HEK293 (cell line): ENCODE results near the gene CLDN24.

Experiments
- CTCF ChIA-PET: fragments of 350-600 bp; formaldehyde crosslinking; extraction: SDS; loops from one replicate; lab custom pipeline; 2021; ENCODE audit warnings: antibody characterized with exemption; lab: Yijun Ruan, JAX
- POLR2A ChIA-PET: fragments of 300-600 bp; formaldehyde crosslinking; extraction: SDS; loops from one replicate; lab custom pipeline; 2020; ENCODE audit warnings: antibody characterized with exemption, inconsistent platforms; lab: Yijun Ruan, JAX
- H3K27ac ChIP-seq: fragments of 200-500 bp; sonication (Bioruptor generic); 2 replicates; pipeline ENCODE4 v1.5.1; 2014; ENCODE audit warnings: low read depth, low read length, control low read depth, inconsistent platforms; ENCODE audit errors: extremely low read depth
- H3K36me3 ChIP-seq, 2 experiments: fragments of 200-500 bp in 1 of 2; sonication (Bioruptor generic) in 1 of 2; 1 replicate in 1 of 2; 2 replicates in 1 of 2; pipeline ENCODE4 v1.5.1; 2014 to 2017; ENCODE audit warnings: inconsistent platforms in 2 of 2, low read length in 2 of 2; ENCODE audit not compliant: control insufficient read depth in 2 of 2, insufficient read depth in 1 of 2
- H3K4me1 ChIP-seq: fragments of 200-500 bp; sonication (Bioruptor generic); 2 replicates; pipeline ENCODE4 v1.5.1; 2014; ENCODE audit warnings: mild to moderate bottlenecking, low read length, inconsistent platforms; ENCODE audit not compliant: control insufficient read depth, insufficient read depth
- H3K4me3 ChIP-seq: 2 replicates; pipeline ENCODE4 v1.5.1; 2011; ENCODE audit warnings: low read depth, mild to moderate bottlenecking, control low read depth, low read length, moderate library complexity
- H3K9me3 ChIP-seq: fragments of 200-500 bp; sonication (Bioruptor generic); 2 replicates; pipeline ENCODE4 v1.5.1; 2014; ENCODE audit warnings: low read depth, low read length, inconsistent platforms; ENCODE audit not compliant: control insufficient read depth, insufficient read depth
- BCL11A ChIP-seq: fragments of 450-650 bp; formaldehyde crosslinking; IDR thresholded peaks from 2 replicates; pipeline ENCODE4 v1.5.1; 2016; ENCODE audit warnings: low read depth, missing biosample characterization, missing genetic modification characterization
- HOXC10 ChIP-seq: sonication (generic); formaldehyde crosslinking; IDR thresholded peaks from 2 replicates; pipeline ENCODE4 v1.8.1; 2023; ENCODE audit warnings: mild to moderate bottlenecking, missing genetic modification reagents
- KLF10 ChIP-seq: fragments of 450-650 bp; IDR thresholded peaks from 2 replicates; pipeline ENCODE4 v1.5.1; 2018; ENCODE audit warnings: missing biosample characterization, mild to moderate bottlenecking, missing genetic modification characterization
- OSR2 ChIP-seq: fragments of 450-650 bp; formaldehyde crosslinking; IDR thresholded peaks from 2 replicates; pipeline ENCODE4 v1.5.1; 2016; ENCODE audit warnings: missing biosample characterization, missing genetic modification characterization
- REPIN1 ChIP-seq: fragments of 450-650 bp; formaldehyde crosslinking; IDR thresholded peaks from 2 replicates; pipeline ENCODE4 v1.5.1; 2017; ENCODE audit warnings: missing biosample characterization, missing genetic modification characterization, low read depth
- SALL2 ChIP-seq: fragments of 450-650 bp; formaldehyde crosslinking; IDR thresholded peaks from 2 replicates; pipeline ENCODE4 v1.5.0; 2017; ENCODE audit warnings: missing biosample characterization, mild to moderate bottlenecking, missing genetic modification characterization, borderline replicate concordance
- SCRT1 ChIP-seq: fragments of 450-650 bp; formaldehyde crosslinking; IDR thresholded peaks from 2 replicates; pipeline ENCODE4 v1.5.1; 2016; ENCODE audit warnings: missing biosample characterization, missing genetic modification characterization, borderline replicate concordance
- YY1 ChIP-seq: fragments of 450-650 bp; formaldehyde crosslinking; IDR thresholded peaks from 2 replicates; pipeline ENCODE4 v1.5.1; 2018; ENCODE audit warnings: missing biosample characterization, missing genetic modification characterization
- ZBTB1 ChIP-seq: fragments of 450-650 bp; formaldehyde crosslinking; IDR thresholded peaks from 2 replicates; pipeline ENCODE4 v1.5.1; 2016; ENCODE audit warnings: missing biosample characterization, missing genetic modification characterization
- ZNF169 ChIP-seq: fragments of 450-650 bp; formaldehyde crosslinking; IDR thresholded peaks from 2 replicates; pipeline ENCODE4 v1.5.1; 2016; ENCODE audit warnings: missing biosample characterization, missing genetic modification characterization
- ZNF174 ChIP-seq: fragments of 450-650 bp; formaldehyde crosslinking; IDR thresholded peaks from 2 replicates; pipeline ENCODE4 v1.5.0; 2017; ENCODE audit warnings: missing biosample characterization, mild to moderate bottlenecking, missing genetic modification characterization
- ZNF211 ChIP-seq: fragments of 450-650 bp; formaldehyde crosslinking; IDR thresholded peaks from 2 replicates; pipeline ENCODE4 v1.5.1; 2016; ENCODE audit warnings: low read depth, missing biosample characterization, missing genetic modification characterization
- ZNF223 ChIP-seq: fragments of 450-650 bp; formaldehyde crosslinking; IDR thresholded peaks from 2 replicates; pipeline ENCODE4 v1.5.1; 2016; ENCODE audit warnings: missing biosample characterization, missing genetic modification characterization
- ZNF23 ChIP-seq: fragments of 450-650 bp; formaldehyde crosslinking; IDR thresholded peaks from 2 replicates; pipeline ENCODE4 v1.5.1; 2016; ENCODE audit warnings: missing biosample characterization, missing genetic modification characterization, borderline replicate concordance
- ZNF24 ChIP-seq: fragments of 450-650 bp; formaldehyde crosslinking; IDR thresholded peaks from 2 replicates; pipeline ENCODE4 v1.5.1; 2016; ENCODE audit warnings: missing biosample characterization, missing genetic modification characterization
- ZNF449 ChIP-seq: fragments of 450-650 bp; formaldehyde crosslinking; IDR thresholded peaks from 2 replicates; pipeline ENCODE4 v1.5.1; 2017; ENCODE audit warnings: missing biosample characterization, mild to moderate bottlenecking, missing genetic modification characterization, moderate library complexity
- ZNF510 ChIP-seq: fragments of 450-650 bp; formaldehyde crosslinking; IDR thresholded peaks from 2 replicates; pipeline ENCODE4 v1.5.1; 2018; ENCODE audit warnings: mild to moderate bottlenecking, missing genetic modification characterization, missing biosample characterization; ENCODE audit not compliant: insufficient replicate concordance
- ZNF548 ChIP-seq: fragments of 450-650 bp; formaldehyde crosslinking; IDR thresholded peaks from 2 replicates; pipeline ENCODE4 v1.5.1; 2016; ENCODE audit warnings: missing biosample characterization, missing genetic modification characterization
- ZNF561 ChIP-seq: fragments of 450-650 bp; IDR thresholded peaks from 2 replicates; pipeline ENCODE4 v1.5.1; 2018; ENCODE audit warnings: missing biosample characterization, missing genetic modification characterization, borderline replicate concordance
- ZNF623 ChIP-seq: fragments of 450-650 bp; formaldehyde crosslinking; IDR thresholded peaks from 2 replicates; pipeline ENCODE4 v1.5.1; 2016; ENCODE audit warnings: missing biosample characterization, missing genetic modification characterization
- ZNF768 ChIP-seq: fragments of 450-650 bp; formaldehyde crosslinking; IDR thresholded peaks from 2 replicates; pipeline ENCODE4 v1.5.1; 2018; ENCODE audit warnings: missing biosample characterization, mild to moderate bottlenecking, missing genetic modification characterization
- ZNF785 ChIP-seq: fragments of 450-650 bp; formaldehyde crosslinking; IDR thresholded peaks from 2 replicates; pipeline ENCODE4 v1.5.1; 2016; ENCODE audit warnings: missing biosample characterization, missing genetic modification characterization
- ZSCAN23 ChIP-seq: fragments of 450-650 bp; formaldehyde crosslinking; IDR thresholded peaks from 2 replicates; pipeline ENCODE4 v1.5.1; 2016; ENCODE audit warnings: missing biosample characterization, missing genetic modification characterization
- ZSCAN30 ChIP-seq: fragments of 450-650 bp; IDR thresholded peaks from 2 replicates; pipeline ENCODE4 v1.5.1; 2018; ENCODE audit warnings: missing biosample characterization, mild to moderate bottlenecking, missing genetic modification characterization, moderate library complexity
- ZSCAN4 ChIP-seq: fragments of 450-650 bp; formaldehyde crosslinking; IDR thresholded peaks from 2 replicates; pipeline ENCODE4 v1.5.1; 2017; ENCODE audit warnings: missing biosample characterization, missing genetic modification characterization
- TF ChIP-seq, protein P1 (sequence below): fragments of 450-650 bp; formaldehyde crosslinking; IDR thresholded peaks from 2 replicates; pipeline ENCODE4 v1.5.1; 2017; ENCODE audit warnings: missing biosample characterization, missing genetic modification characterization
- TF ChIP-seq, protein P2 (sequence below): fragments of 450-650 bp; formaldehyde crosslinking; IDR thresholded peaks from 2 replicates; pipeline ENCODE4 v1.5.1; 2017; ENCODE audit warnings: missing biosample characterization, missing genetic modification characterization

CLDN24 gene

DNA sequence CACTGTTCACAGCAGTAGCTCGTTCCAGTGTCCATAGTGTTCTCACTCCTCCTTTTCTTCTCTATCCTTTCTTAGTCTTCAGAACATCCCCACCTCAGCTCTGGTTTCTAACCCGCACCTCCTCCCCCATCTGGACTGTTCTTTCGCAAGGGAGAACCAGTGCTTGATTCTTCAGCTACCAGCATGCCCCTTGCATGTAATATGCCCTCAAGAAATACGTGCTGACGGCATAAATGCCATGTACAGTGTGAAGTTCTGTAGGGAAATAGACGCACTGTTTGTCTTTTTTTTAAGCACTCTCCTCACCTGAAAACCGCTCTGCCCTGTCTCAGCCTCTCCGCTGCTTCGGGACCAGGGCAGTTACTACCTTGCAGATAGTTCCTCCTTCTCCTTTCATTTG is 7.4 kb downstream of the CLDN24 start:
- Histone ChIP-seq H3K27ac (no peak overlapping the region), H3K9me3 (no peaks in the 10 kb centered on the region)
- CTCF ChIA-PET, result interaction anchor here (1.1 kb wide), 1 partner anchor 53 kb away, joined by 3 read pairs; no protein-coding TSS in a partner anchor
- POLR2A ChIA-PET, result no interaction called here
- TF ChIP-seq BCL11A (no peak), ZSCAN4 (tag by site-specific recombination) (no peak), ZNF785 (tag by site-specific recombination) (no peak)
- TF ChIP-seq, all 188 proteins: peak for 0
- no peaks in the 10 kb centered on the region for H3K4me1 ChIP-seq
- H3K4me3 ChIP-seq, result no peak overlapping the region
- H3K36me3 ChIP-seq, result peaks cover 0 to 32% of the 10 kb centered on the region in 2 experiments; a peak in 2 of 3 replicates

- Histone ChIP-seq H3K9me3 (no peaks in the 10 kb centered on the region), H3K27ac (no peak overlapping the region), H3K4me1 (no peaks in the 10 kb centered on the region), H3K4me3 (no peak overlapping the region), H3K36me3 (peaks cover 0 to 32% of the 10 kb centered on the region in 2 experiments; a peak in 2 of 3 replicates)
- CTCF ChIA-PET, result no interaction called here
- POLR2A ChIA-PET, result no interaction called here
- no peak for TF ChIP-seq ZNF623 (tag by site-specific recombination)
- TF ChIP-seq REPIN1 (tag by site-specific recombination), result no peak
- TF ChIP-seq ZNF169 (tag by site-specific recombination), result no peak
- TF ChIP-seq ZNF785 (tag by site-specific recombination), result no peak
- TF ChIP-seq KLF10 (tag by site-specific recombination), result no peak
- no peak for TF ChIP-seq ZNF768 (tag by site-specific recombination)
- no peak for TF ChIP-seq ZNF211 (tag by site-specific recombination)
- TF ChIP-seq ZNF23 (tag by site-specific recombination), result no peak
- TF ChIP-seq, protein P1, sequence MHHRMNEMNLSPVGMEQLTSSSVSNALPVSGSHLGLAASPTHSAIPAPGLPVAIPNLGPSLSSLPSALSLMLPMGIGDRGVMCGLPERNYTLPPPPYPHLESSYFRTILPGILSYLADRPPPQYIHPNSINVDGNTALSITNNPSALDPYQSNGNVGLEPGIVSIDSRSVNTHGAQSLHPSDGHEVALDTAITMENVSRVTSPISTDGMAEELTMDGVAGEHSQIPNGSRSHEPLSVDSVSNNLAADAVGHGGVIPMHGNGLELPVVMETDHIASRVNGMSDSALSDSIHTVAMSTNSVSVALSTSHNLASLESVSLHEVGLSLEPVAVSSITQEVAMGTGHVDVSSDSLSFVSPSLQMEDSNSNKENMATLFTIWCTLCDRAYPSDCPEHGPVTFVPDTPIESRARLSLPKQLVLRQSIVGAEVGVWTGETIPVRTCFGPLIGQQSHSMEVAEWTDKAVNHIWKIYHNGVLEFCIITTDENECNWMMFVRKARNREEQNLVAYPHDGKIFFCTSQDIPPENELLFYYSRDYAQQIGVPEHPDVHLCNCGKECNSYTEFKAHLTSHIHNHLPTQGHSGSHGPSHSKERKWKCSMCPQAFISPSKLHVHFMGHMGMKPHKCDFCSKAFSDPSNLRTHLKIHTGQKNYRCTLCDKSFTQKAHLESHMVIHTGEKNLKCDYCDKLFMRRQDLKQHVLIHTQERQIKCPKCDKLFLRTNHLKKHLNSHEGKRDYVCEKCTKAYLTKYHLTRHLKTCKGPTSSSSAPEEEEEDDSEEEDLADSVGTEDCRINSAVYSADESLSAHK (tag by site-specific recombination), result no peak
- no peak for TF ChIP-seq ZNF449 (tag by site-specific recombination)
- TF ChIP-seq ZSCAN30 (tag by site-specific recombination), result no peak
- no peak for TF ChIP-seq ZBTB1 (tag by site-specific recombination)
- TF ChIP-seq SCRT1 (tag by site-specific recombination), result no peak
- TF ChIP-seq ZNF24, result no peak
- no peak for TF ChIP-seq HOXC10 (CRISPR knock-in tag)
Measured at GRCh38 chr4:183314336-183314735, 7.9 kb downstream of the CLDN24 start.

DNA sequence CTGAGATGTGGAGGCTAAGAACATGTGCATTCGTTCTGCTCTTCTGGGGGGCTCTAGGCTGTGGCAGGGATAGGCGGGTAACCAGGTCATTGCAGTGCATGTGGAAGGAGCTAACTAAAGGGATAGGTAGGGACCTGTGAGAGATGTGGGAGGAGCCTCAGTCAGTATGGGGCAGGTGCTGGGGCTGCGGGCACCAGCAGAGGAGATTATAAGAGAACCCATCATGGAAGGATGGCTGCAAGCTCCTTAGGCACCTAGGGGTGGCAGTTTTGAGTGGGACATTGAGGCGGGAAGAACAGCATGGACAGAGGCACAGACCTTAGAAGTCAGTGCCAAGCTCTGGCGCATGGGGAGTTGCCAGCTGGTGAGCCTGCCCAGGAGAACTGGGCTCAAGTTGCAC is 9.4 kb downstream of the CLDN24 start:
- Histone ChIP-seq H3K4me3 (no peak overlapping the region), H3K27ac (no peak overlapping the region), H3K36me3 (peaks cover 0 to 28% of the 10 kb centered on the region in 2 experiments; a peak in 2 of 3 replicates), H3K9me3 (no peaks in the 10 kb centered on the region), H3K4me1 (no peaks in the 10 kb centered on the region)
- ChIA-PET CTCF (interaction anchor here (0.6 kb wide), 1 partner anchor 53 kb away, joined by 3 read pairs; no protein-coding TSS in a partner anchor), POLR2A (no interaction called here)
- TF ChIP-seq ZNF223 (tag by site-specific recombination) (no peak), ZNF548 (tag by site-specific recombination) (no peak), BCL11A (no peak), ZSCAN23 (tag by site-specific recombination) (no peak), OSR2 (tag by site-specific recombination) (no peak), ZNF174 (no peak), YY1 (tag by site-specific recombination) (no peak), ZNF561 (no peak), ZNF510 (tag by site-specific recombination) (no peak), SALL2 (tag by site-specific recombination) (no peak)
- TF ChIP-seq, protein P2, sequence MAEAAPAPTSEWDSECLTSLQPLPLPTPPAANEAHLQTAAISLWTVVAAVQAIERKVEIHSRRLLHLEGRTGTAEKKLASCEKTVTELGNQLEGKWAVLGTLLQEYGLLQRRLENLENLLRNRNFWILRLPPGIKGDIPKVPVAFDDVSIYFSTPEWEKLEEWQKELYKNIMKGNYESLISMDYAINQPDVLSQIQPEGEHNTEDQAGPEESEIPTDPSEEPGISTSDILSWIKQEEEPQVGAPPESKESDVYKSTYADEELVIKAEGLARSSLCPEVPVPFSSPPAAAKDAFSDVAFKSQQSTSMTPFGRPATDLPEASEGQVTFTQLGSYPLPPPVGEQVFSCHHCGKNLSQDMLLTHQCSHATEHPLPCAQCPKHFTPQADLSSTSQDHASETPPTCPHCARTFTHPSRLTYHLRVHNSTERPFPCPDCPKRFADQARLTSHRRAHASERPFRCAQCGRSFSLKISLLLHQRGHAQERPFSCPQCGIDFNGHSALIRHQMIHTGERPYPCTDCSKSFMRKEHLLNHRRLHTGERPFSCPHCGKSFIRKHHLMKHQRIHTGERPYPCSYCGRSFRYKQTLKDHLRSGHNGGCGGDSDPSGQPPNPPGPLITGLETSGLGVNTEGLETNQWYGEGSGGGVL (tag by site-specific recombination), result no peak
